ENCODE data around the gene PLEKHO2.

PLEKHO2 gene

GRCh38 chr15:64845831-64846595 is 4.3 kb downstream of the PLEKHO2 start:
- no peak for TF ChIP-seq CTCF (IDR thresholded peaks at IDR 0.05; ENCODE audit: insufficient read depth, low read length, poor library complexity, severe bottlenecking)
- TF ChIP-seq EZH2phosphoT487 (conservative IDR thresholded peaks at IDR 0.05; ENCODE audit: low read length): no peak
- Histone ChIP-seq H3K36me3 (ENCODE audit: low read length) (no peaks in the 10 kb centered on the region), H3K27ac (ENCODE audit: low read depth, low read length) (no peak overlapping the region), H2AFZ (ENCODE audit: low read depth, low read length, severe bottlenecking) (no peak overlapping the region), H3K79me2 (ENCODE audit: insufficient read depth, low read length) (peaks cover 23% of the 10 kb centered on the region), H3K9ac (ENCODE audit: low read length) (no peak overlapping the region), H3K9me2 (replicated peaks; ENCODE audit: insufficient read depth, low read length) (no peaks in the 10 kb centered on the region), H3K9me3 (ENCODE audit: insufficient read depth, low read length) (no peaks in the 10 kb centered on the region), H3K4me2 (ENCODE audit: low read depth, low read length, poor library complexity, severe bottlenecking) (no peak overlapping the region), H3K4me3 (ENCODE audit: insufficient read depth, low read length, poor library complexity, severe bottlenecking) (no peak overlapping the region), H3F3A (ENCODE audit: insufficient read depth) (no peaks in the 10 kb centered on the region), H4K20me1 (ENCODE audit: low read depth, low read length) (no peaks in the 10 kb centered on the region), H3K27me3 (ENCODE audit: low read length) (no peaks in the 10 kb centered on the region)

GRCh38 chr15:64847016-64847415 is 5.3 kb downstream of the PLEKHO2 start:
- Histone ChIP-seq H4K20me1 (ENCODE audit: low read depth, low read length) (no peaks in the 10 kb centered on the region), H3K4me3 (ENCODE audit: insufficient read depth, low read length, poor library complexity, severe bottlenecking) (no peak overlapping the region), H3F3A (ENCODE audit: insufficient read depth) (no peaks in the 10 kb centered on the region), H3K9me2 (replicated peaks; ENCODE audit: insufficient read depth, low read length) (no peaks in the 10 kb centered on the region), H3K4me2 (ENCODE audit: low read depth, low read length, poor library complexity, severe bottlenecking) (no peak overlapping the region), H3K79me2 (ENCODE audit: insufficient read depth, low read length) (peaks cover 23% of the 10 kb centered on the region), H3K27me3 (ENCODE audit: low read length) (no peaks in the 10 kb centered on the region), H3K27ac (ENCODE audit: low read depth, low read length) (no peak overlapping the region), H3K9ac (ENCODE audit: low read length) (no peak overlapping the region), H2AFZ (ENCODE audit: low read depth, low read length, severe bottlenecking) (no peak overlapping the region), H3K36me3 (ENCODE audit: low read length) (no peaks in the 10 kb centered on the region), H3K9me3 (ENCODE audit: insufficient read depth, low read length) (no peaks in the 10 kb centered on the region)
- no peak for TF ChIP-seq EZH2phosphoT487 (conservative IDR thresholded peaks at IDR 0.05; ENCODE audit: low read length)
- TF ChIP-seq CTCF (IDR thresholded peaks at IDR 0.05; ENCODE audit: insufficient read depth, low read length, poor library complexity, severe bottlenecking): no peak

- Histone ChIP-seq H3K27me3 (ENCODE audit: low read length) (no peaks in the 10 kb centered on the region), H2AFZ (ENCODE audit: low read depth, low read length, severe bottlenecking) (no peak overlapping the region), H3F3A (ENCODE audit: insufficient read depth) (no peaks in the 10 kb centered on the region), H3K27ac (ENCODE audit: low read depth, low read length) (no peak overlapping the region), H3K79me2 (ENCODE audit: insufficient read depth, low read length) (peaks cover 18% of the 10 kb centered on the region), H3K36me3 (ENCODE audit: low read length) (no peaks in the 10 kb centered on the region), H3K4me3 (ENCODE audit: insufficient read depth, low read length, poor library complexity, severe bottlenecking) (no peak overlapping the region), H3K9me2 (replicated peaks; ENCODE audit: insufficient read depth, low read length) (no peaks in the 10 kb centered on the region), H4K20me1 (ENCODE audit: low read depth, low read length) (no peaks in the 10 kb centered on the region), H3K9me3 (ENCODE audit: insufficient read depth, low read length) (no peaks in the 10 kb centered on the region), H3K4me2 (ENCODE audit: low read depth, low read length, poor library complexity, severe bottlenecking) (no peak overlapping the region), H3K9ac (ENCODE audit: low read length) (no peak overlapping the region)
- TF ChIP-seq CTCF (IDR thresholded peaks at IDR 0.05; ENCODE audit: insufficient read depth, low read length, poor library complexity, severe bottlenecking) (no peak), EZH2phosphoT487 (conservative IDR thresholded peaks at IDR 0.05; ENCODE audit: low read length) (no peak)
These were observed 5.7 kb downstream of the PLEKHO2 start for GRCh38 chr15:64847448-64847847.
